Stimulated activated CD8-positive, alpha-beta memory T cell treated with anti-CD3 and anti-CD28 coated beads, Interleukin-4, amount 100 ng/mL, for 48 hours (primary cell): ENCODE results near the gene KLHL29.
A peak's percentile ranks its signal among the peaks of the same experiment; 100 is the strongest.

Experiments
- DNase-seq: peaks from one replicate; pipeline ENCODE4 v3.0.0-alpha.2; 2020

KLHL29 gene

DNA sequence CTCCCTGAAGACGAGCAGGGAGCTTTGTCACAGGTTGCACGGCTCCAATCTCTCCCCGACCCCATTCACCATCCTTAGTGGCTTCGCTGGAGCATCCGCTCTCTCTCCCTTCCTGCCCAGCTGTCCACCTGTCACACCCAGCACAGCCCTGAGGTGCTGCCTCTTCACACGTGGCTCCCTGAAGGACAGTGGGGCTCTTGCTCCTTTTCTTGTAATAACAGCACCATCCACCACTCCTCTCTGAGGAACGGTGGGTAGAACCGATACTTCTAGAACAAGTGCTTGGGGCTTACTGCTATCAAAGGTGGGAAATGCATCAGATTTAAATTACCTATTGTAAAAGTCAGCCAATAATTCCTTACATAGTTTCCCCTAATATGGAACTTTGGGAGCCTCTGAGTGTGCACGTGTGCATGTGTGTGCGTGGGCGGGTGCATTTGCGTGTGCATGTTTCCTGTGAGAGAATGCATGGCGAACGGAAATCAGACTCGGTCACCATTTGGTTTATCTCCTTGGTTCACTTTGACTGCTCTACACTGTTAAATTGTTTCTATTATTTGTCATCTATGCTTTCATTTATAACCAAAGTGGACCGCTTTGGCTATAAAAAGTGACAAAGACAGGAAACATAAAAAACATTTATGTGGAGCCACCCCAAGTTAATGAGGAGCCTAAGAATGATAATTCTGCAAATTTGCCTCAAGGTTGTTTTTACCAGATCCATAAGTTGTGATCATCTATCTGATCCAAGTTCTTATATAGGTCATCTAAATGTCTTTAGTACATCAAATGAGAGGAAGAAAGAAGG is 39.1 kb downstream of the KLHL29 start:
- DNase-seq = no peak

- DNase-seq = no peak
Observed at GRCh38 chr2:23425338-23425871, 40.4 kb downstream of the KLHL29 start.

DNA sequence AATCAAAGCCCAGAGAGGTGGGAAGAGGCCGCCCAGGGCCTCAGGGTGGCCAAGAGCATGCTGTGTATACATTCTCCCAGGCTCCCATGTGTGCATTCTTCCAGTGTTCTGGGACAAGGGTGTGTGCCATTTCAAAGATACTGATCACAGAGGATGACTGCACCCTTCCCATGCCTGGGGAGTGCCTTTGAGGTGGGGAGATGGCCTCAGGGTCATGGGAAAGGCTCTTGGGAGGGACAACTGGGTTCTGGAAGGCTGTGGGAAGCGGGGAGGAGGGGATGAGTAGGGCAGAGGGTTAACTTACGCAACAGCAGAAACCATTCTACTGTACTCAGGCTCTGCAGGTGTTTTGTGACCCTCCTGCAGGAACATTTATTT is 40.9 kb downstream of the KLHL29 start:
- DNase-seq = no peak

- DNase-seq = no peak
Observed at GRCh38 chr2:23426263-23426905, 41.4 kb downstream of the KLHL29 start.

- DNase-seq = no peak
Observed at GRCh38 chr2:23427350-23427749, 42.4 kb downstream of the KLHL29 start.

- DNase-seq = no peak
Observed at GRCh38 chr2:23427976-23428375, 43.0 kb downstream of the KLHL29 start.

DNA sequence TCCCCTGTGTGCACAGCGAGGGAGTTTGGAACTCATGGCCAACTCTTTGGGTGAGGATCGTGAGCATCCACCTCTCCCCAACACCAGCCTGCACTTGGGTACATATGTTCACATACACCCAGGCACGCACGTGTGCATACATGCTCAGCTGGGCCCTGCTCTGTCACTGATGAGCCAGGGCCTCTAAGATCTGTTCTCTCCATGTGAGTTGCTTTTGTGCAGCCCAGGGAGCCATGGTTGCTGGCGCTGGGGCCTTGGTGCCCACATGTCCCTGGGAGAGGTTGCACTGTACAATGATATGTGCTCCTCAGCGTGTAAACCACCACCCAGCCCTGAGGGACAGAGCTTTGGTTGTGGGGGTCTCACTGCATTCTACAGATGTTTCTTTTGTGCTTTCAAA is 44.1 kb downstream of the KLHL29 start:
- peak; percentile 4 for DNase-seq

- peak; percentile 2 for DNase-seq
Observed at GRCh38 chr2:23430263-23430662, 45.3 kb downstream of the KLHL29 start.

- DNase-seq = peak; percentile 10
Observed at GRCh38 chr2:23432531-23432930, 47.6 kb downstream of the KLHL29 start.

DNA sequence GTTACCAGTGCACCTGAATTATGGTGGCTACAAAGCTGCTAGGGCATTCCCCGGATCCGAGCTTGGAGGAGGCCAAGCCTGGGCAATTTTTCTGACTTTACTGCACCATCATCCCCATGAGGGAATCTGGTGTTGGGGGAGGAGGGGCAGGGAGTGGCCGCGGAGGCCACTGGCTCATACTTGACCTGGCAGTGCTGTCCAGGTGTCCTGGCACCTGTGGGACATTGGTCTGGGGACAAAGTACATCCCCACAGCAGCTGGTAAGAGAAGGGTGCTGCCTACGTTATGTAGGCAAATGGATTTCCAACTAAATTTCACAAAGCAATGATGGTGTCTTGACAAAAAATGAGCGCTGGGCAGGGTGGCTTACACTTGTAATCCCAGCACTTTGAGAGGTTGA is 48.3 kb downstream of the KLHL29 start:
- DNase-seq = no peak

DNA sequence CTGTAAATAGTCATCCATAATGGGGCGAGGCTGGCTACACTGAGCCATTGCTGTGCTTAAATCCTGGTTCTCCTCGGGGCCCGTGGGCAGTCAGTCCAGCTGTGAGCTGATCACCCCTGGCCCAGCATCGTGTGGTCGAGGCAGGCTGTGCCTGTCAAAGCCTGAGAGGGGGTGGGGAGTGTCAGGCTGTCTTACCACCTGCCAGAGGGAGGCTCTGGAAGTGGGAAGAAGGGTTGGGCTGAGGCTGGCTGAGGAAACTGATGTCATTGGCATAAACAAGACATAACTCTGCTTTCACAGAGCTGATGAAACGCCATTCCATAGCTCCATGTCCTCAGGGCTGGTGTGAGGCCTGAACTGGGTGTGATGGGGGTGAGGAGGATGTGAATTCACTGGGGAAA is 49.7 kb downstream of the KLHL29 start:
- no peak for DNase-seq

GRCh38 chr2:23435250-23436035 is 50.5 kb downstream of the KLHL29 start:
- no peak for DNase-seq

DNA sequence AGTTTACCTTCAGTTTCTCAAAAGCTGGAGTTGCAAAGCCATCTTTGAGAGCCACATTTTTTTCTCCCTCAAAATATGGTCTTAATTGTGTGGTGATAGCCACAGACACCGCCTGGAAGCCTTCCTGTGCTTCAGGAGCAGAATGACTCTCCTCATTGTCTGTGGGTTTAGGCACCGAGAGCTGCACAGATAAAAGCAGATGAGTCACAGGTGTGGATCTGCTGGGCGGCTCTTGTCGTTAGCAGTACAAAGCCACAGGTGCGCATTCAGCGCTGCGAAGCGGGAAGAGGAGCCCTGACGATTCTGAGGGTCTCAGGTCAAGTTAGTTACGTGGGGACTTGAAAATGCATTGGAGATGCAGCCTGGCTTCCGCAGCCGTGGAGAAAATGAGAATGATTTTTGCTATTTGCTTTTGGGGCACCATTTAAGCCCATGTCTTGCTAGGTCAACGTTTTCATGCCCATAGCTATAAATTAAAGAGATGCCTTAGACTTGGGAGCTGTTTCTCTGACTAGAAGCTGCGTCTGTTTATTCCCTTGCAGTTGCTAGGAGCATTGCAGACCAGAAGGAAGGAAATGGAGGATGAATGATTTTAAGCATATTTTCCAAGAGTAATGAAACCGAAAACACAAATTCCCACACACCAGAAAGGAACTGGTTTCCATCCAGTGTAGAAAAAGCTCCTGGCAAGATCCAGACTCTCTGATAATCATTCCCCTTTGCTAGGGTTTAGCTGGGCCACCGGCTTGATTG is 51.5 kb downstream of the KLHL29 start:
- DNase-seq = peak; percentile 52

DNA sequence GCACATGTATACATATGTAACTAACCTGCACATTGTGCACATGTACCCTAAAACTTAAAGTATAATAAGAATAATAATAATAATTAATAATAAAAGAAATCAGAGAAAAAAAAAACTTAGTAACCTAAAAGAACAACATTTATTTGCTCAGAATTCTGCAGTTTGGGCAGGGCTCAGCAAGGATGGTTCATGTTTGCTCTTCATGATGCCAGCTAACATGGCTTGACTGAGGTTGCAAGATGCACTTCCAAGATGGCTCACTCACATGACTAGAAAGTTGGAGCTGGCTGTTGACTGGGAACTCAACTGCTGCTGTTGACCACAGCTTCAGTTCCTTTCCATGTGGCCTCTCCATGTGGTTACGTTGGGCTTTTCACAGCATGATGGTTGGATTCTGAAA is 56.4 kb downstream of the KLHL29 start:
- no peak for DNase-seq

DNA sequence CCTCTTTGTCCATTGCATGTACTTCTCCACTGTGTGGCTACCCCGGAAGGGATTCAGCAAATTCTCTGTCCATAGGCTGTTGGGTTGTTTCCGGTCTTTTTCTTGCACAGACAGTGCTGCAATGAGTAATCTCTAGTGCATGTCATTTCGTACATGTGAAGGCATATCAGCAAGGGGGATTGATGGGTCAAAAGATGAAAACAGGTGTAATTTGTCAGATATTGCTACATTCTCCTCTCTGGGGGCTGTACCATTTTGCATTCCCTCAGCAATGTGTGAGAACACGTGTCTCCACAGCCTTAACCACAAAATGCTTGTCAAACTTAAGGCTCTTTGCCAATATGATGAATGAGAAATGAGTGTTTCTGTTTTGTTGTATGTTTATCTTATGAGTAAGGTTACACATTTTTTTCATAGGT is 60.5 kb downstream of the KLHL29 start:
- DNase-seq = peak; percentile 9

- DNase-seq = peak; percentile 8
Observed at GRCh38 chr2:23446916-23447315, 61.9 kb downstream of the KLHL29 start.

DNA sequence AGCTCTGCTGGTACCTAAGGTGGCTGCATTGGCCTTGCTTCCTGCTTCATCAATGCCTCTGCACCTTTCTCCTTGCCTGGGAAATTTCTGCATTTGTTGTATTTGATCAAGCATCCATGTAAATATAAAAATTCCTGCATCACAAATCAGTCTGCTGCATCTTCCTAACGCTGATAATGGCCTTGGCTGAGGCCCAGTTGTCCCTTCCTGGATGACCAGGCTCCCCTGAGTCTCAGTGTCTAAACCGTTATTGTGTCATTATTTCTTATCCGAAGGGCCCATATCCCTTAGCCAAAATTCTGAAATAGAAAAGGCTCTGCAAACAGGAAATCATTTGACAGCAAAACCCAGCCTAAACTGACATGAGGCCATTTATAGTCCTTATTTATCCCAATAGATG is 62.4 kb downstream of the KLHL29 start:
- no peak for DNase-seq

DNA sequence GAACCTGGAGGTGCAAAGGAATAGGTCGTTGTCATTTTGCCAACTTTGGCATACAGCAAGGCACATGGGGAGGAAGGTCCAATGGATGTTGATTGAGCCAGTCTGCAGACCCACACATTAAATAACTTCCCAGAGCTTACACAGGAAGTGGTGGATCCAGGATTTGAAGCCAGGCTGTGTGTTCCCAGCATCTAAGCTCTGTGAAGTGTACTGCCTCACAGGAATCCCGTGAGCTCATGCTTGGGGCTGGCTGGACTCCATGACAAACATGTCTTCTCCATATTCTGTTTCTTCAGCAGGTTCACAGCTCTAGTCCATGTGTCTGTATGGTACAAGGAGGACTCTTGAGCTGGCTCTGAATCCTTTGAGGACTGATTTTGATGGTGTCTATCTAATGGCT is 63.9 kb downstream of the KLHL29 start:
- no peak for DNase-seq

DNA sequence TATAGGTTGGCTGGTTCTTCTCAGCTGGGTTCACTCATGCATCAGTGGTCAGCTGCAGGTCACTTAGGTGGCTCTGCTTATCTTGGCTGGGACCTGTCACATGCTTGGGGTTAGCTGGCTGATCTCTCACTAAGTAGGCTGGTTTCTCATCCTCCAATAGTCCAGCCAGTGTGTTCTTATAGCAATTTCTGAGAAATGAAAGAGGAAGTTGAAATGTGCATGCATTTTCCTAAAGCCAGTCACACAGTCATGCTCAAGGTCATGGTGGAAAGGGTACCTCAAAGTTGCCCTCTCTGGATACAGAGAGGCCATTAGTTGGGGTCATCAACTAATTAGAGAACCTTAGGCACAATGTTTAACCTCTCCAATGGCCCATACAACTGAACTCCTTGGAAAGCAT is 64.4 kb downstream of the KLHL29 start:
- DNase-seq = no peak

GRCh38 chr2:23449831-23450331 is 64.9 kb downstream of the KLHL29 start:
- peak; percentile 7 for DNase-seq

GRCh38 chr2:23452372-23452771 is 67.4 kb downstream of the KLHL29 start:
- peak; percentile 9 for DNase-seq

- DNase-seq = peak; percentile 32
Observed at GRCh38 chr2:23452853-23453420, 68.0 kb downstream of the KLHL29 start.
